GM06990 (cell line): ENCODE results near the gene CD164.
A peak's percentile ranks its signal among the peaks of the same experiment; 100 is the strongest.

Experiments used
- DNase-seq: peaks from one replicate; pipeline ENCODE4 v3.0.0-alpha.2; 2011; ENCODE audit not compliant: insufficient read length; ENCODE audit errors: extremely low read depth
- H3K27me3 ChIP-seq: replicated peaks from 2 replicates; pipeline ENCODE4 v1.6.0; 2011; ENCODE audit warnings: low read length; ENCODE audit not compliant: control insufficient read depth, insufficient read depth
- H3K36me3 ChIP-seq: 2 replicates; pipeline ENCODE4 v1.5.1; 2011; ENCODE audit warnings: low read length; ENCODE audit not compliant: control insufficient read depth, insufficient read depth
- H3K4me3 ChIP-seq: replicated peaks from 2 replicates; pipeline ENCODE4 v1.5.1; 2011; ENCODE audit warnings: low read depth, mild to moderate bottlenecking, control low read depth, low read length
- CTCF ChIP-seq: IDR thresholded peaks from 2 replicates; pipeline ENCODE4 v1.5.1; 2011; ENCODE audit warnings: low read length, control low read depth, mild to moderate bottlenecking, inconsistent platforms; ENCODE audit not compliant: insufficient read depth, poor library complexity, severe bottlenecking

CD164 gene

GRCh38 chr6:109382576-109383437, 540 bp upstream of the CD164 start:
- DNase-seq = peak; percentile 97
- peak; percentile 60 for TF ChIP-seq CTCF

GRCh38 chr6:109381061-109381746, 1.1 kb downstream of the CD164 start:
- Histone ChIP-seq H3K4me3 (peak overlapping the region; percentile 97), H3K36me3 (peaks cover 5% of the 10 kb centered on the region), H3K27me3 (no peaks in the 10 kb centered on the region)
- DNase-seq = no peak
- TF ChIP-seq CTCF = no peak

More at GRCh38 chr6:109382576-109383437, 540 bp upstream of the CD164 start:
- Histone ChIP-seq H3K27me3 (no peaks in the 10 kb centered on the region), H3K36me3 (peaks cover under 1% of the 10 kb centered on the region), H3K4me3 (peak overlapping the region; percentile 97)

- Histone ChIP-seq H3K4me3 (peak overlapping the region; percentile 97), H3K27me3 (no peaks in the 10 kb centered on the region), H3K36me3 (peaks cover 5% of the 10 kb centered on the region)
- no peak for DNase-seq
- TF ChIP-seq CTCF = no peak
Measured at GRCh38 chr6:109379711-109380110, 2.6 kb downstream of the CD164 start.

GRCh38 chr6:109377717-109378116, 4.5 kb downstream of the CD164 start:
- Histone ChIP-seq H3K36me3 (peaks cover 8% of the 10 kb centered on the region), H3K4me3 (no peak overlapping the region), H3K27me3 (no peaks in the 10 kb centered on the region)
- DNase-seq = no peak
- no peak for TF ChIP-seq CTCF

- Histone ChIP-seq H3K27me3 (no peaks in the 10 kb centered on the region), H3K4me3 (no peak overlapping the region), H3K36me3 (peaks cover 9% of the 10 kb centered on the region)
- no peak for TF ChIP-seq CTCF
- no peak for DNase-seq
Measured at GRCh38 chr6:109374326-109374892, 7.9 kb downstream of the CD164 start.
